Uterus (tissue), 4 donors: Measurements from ENCODE around the gene EME2. TPM values are rescaled to one million over a fixed set of nuclear protein-coding genes. Genes with fewer than 3 reads are reported as not detected.
A peak's percentile ranks its signal among the peaks of the same experiment; 100 is the strongest.

Source experiments
- DNase-seq, 2 donors: peaks; one replicate each; pipeline ENCODE4 v3.0.0-alpha.2; 2019 to 2020
- H3K27ac ChIP-seq, 2 donors: fragments of 200-600 bp; sonication (generic); 1 replicate in 1 of 2; 2 replicates in 1 of 2; pipeline ENCODE4 v1.5.1; 2016 to 2018
- H3K27me3 ChIP-seq, 2 donors: fragments of 200-600 bp; sonication (generic); one replicate each; pipeline ENCODE4 v1.5.1; 2018 to 2019; ENCODE audit warnings: control low read depth in 1 of 2
- H3K36me3 ChIP-seq, 2 donors: fragments of 200-600 bp; sonication (generic); one replicate each; pipeline ENCODE4 v1.5.1; 2019; ENCODE audit warnings: control low read depth in 1 of 2
- H3K4me1 ChIP-seq, 2 donors: fragments of 200-600 bp; sonication (generic); one replicate each; pipeline ENCODE4 v1.5.1; 2018 to 2019; ENCODE audit warnings: control low read depth in 1 of 2
- H3K4me3 ChIP-seq, 2 donors: fragments of 200-600 bp; sonication (generic); 1 replicate in 1 of 2; 2 replicates in 1 of 2; pipeline ENCODE4 v1.5.1; 2018 to 2019; ENCODE audit warnings: mild to moderate bottlenecking in 1 of 2
- H3K9me3 ChIP-seq, 2 donors: fragments of 200-600 bp; sonication (generic); one replicate each; pipeline ENCODE4 v1.5.1; 2019; ENCODE audit warnings: control low read depth in 1 of 2
- CTCF ChIP-seq, 4 experiments: fragments of 200-600 bp in 2 of 4; fragments of 450-650 bp in 2 of 4; sonication (generic) in 2 of 4; IDR thresholded peaks; one replicate each; pipeline ENCODE4 v1.5.1; 2016 to 2019; ENCODE audit warnings: antibody characterized with exemption in 4 of 4, mild to moderate bottlenecking in 2 of 4, moderate library complexity in 1 of 4
- POLR2A ChIP-seq, 2 donors: fragments of 450-650 bp; IDR thresholded peaks; one replicate each; pipeline ENCODE4 v1.6.1; 2016; ENCODE audit warnings: antibody characterized with exemption in 2 of 2, mild to moderate bottlenecking in 1 of 2, moderate library complexity in 1 of 2
- intact Hi-C: fragments of 100-400 bp; cut with DNase I; formaldehyde crosslinking; loops from one replicate; pipeline ENCODE4 v1.15.1; 2023; ENCODE audit warnings: low total_unique reads
- total RNA-seq, 4 donors: library from RNA; depleted of rRNA in 3 of 4; stranded (reverse); fragments of >200 nt in 3 of 4; gene quantifications; one replicate each; pipeline versions ENCODE4 v1.1.0 to v1.2.4, GENCODE V29; 2014 to 2023
- donor health status: DM: yes; HTN: yes; CAD: no.

EME2 gene
- total RNA-seq, 4 donors from 2014 or later: 2.6 to 28.2 (median 8.0) TPM

- no peak for DNase-seq
- H3K36me3 ChIP-seq: no peaks in the 10 kb centered on the region
- no peaks in the 10 kb centered on the region for H3K9me3 ChIP-seq
- intact Hi-C loops: no loop called here
- TF ChIP-seq POLR2A (IDR thresholded peaks at IDR 0.05): no peak
- TF ChIP-seq CTCF (IDR thresholded peaks at IDR 0.05): no peak
- no peaks in the 10 kb centered on the region for H3K27me3 ChIP-seq
- H3K4me1 ChIP-seq: peaks cover 0 to 7% of the 10 kb centered on the region in 2 donors
- H3K27ac ChIP-seq: no peak overlapping the region
- no peak overlapping the region for H3K4me3 ChIP-seq
These were observed 7.4 kb downstream of the EME2 start for GRCh38 chr16:1779741-1780676.

- no peaks in the 10 kb centered on the region for H3K27me3 ChIP-seq
- no peaks in the 10 kb centered on the region for H3K9me3 ChIP-seq
- no peaks in the 10 kb centered on the region for H3K36me3 ChIP-seq
- DNase-seq: no peak
- no peak overlapping the region for H3K4me3 ChIP-seq
- no peak overlapping the region for H3K27ac ChIP-seq
- no peak for TF ChIP-seq CTCF (IDR thresholded peaks at IDR 0.05)
- no peak for TF ChIP-seq POLR2A (IDR thresholded peaks at IDR 0.05)
- intact Hi-C loops: no loop called here
- peaks cover 0 to 7% of the 10 kb centered on the region in 2 donors for H3K4me1 ChIP-seq
These were observed 8.1 kb downstream of the EME2 start for GRCh38 chr16:1780677-1781072.

- Histone ChIP-seq H3K27ac (peak overlapping the region; percentile 80 to 87), H3K27me3 (no peaks in the 10 kb centered on the region), H3K4me3 (peak overlapping the region; percentile 47 to 98), H3K36me3 (no peaks in the 10 kb centered on the region), H3K4me1 (peaks cover 0 to 7% of the 10 kb centered on the region in 2 donors), H3K9me3 (no peaks in the 10 kb centered on the region)
- TF ChIP-seq CTCF (IDR thresholded peaks at IDR 0.05) (no peak), POLR2A (IDR thresholded peaks at IDR 0.05) (no peak)
- DNase-seq: peak in 1 of 2 donors; percentile 21
- intact Hi-C loops: no loop called here
These were observed 8.6 kb downstream of the EME2 start for GRCh38 chr16:1781254-1781653.

GRCh38 chr16:1781758-1782407 lies 9.3 kb downstream of the EME2 start:
- Histone ChIP-seq H3K9me3 (no peaks in the 10 kb centered on the region), H3K4me1 (peaks cover 0 to 7% of the 10 kb centered on the region in 2 donors), H3K4me3 (peak overlapping the region; percentile 47 to 98), H3K27me3 (no peaks in the 10 kb centered on the region), H3K36me3 (no peaks in the 10 kb centered on the region), H3K27ac (peak overlapping the region; percentile 80 to 87)
- TF ChIP-seq CTCF (IDR thresholded peaks at IDR 0.05) (no peak), POLR2A (IDR thresholded peaks at IDR 0.05) (no peak)
- intact Hi-C loops: no loop called here
- DNase-seq: peak in 1 of 2 donors; percentile 33
